ENCODE data around the gene GPM6B.

- TF ChIP-seq POLR2A (IDR thresholded peaks at IDR 0.05; ENCODE audit: low read length) (no peak), GATA1 (IDR thresholded peaks at IDR 0.05; ENCODE audit: low read depth, low read length) (no peak)
These were observed 13.8 kb downstream of the GPM6B start for GRCh38 chrX:13803116-13803515.
